ENCODE measurements around the gene GAL3ST3.

DNA sequence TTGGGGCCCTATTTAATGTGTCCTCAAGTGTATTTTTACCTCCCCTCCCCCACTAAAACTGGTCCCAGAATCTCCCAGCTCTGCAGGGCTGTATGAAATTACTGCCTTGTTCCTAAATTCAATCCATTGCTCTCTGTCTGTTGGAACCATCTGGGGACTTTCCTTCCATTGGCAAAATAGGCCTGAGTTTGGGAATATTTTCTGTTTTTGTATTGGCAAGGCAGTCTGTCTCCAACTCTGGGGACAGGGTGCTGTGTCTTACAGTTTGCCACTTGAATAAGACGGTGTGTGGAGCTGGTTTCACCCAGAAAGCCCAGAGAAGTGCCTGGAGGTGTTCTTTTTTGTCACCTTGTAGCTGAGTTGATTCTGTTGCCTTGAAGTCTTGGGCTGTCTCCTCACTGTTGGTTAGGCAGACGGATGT lies 22.4 kb upstream of the GAL3ST3 start:
- TF ChIP-seq CTCF (IDR thresholded peaks at IDR 0.05) (no peak), EZH2 (IDR thresholded peaks at IDR 0.05; ENCODE audit: borderline replicate concordance, insufficient read depth, low read depth, low read length, poor library complexity, severe bottlenecking) (no peak)
